Lower lobe of right lung (tissue), 2 donors: Measurements from ENCODE around the gene DDX31. TPM values are rescaled to one million over a fixed set of nuclear protein-coding genes. Genes with fewer than 3 reads are reported as not detected.

Experiments used
- ATAC-seq, 2 donors: fragments of 200-7000 bp; cut with Tn5 transposase; one replicate each; pipeline ENCODE4 v1.9.1; 2020 to 2022; ENCODE audit warnings: mild to moderate bottlenecking in 2 of 2, moderate library complexity in 2 of 2
- DNase-seq: peaks from one replicate; pipeline ENCODE4 v3.0.0-alpha.2; 2020
- H3K27ac ChIP-seq: fragments of 200-600 bp; one replicate; pipeline ENCODE4 v1.8.0; 2022
- H3K27me3 ChIP-seq: fragments of 200-600 bp; one replicate; pipeline ENCODE4 v1.8.0; 2022; ENCODE audit warnings: low read depth
- H3K36me3 ChIP-seq: fragments of 200-600 bp; one replicate; pipeline ENCODE4 v1.8.0; 2022; ENCODE audit warnings: mild to moderate bottlenecking
- H3K4me1 ChIP-seq: fragments of 200-600 bp; one replicate; pipeline ENCODE4 v1.8.0; 2022
- H3K4me3 ChIP-seq: fragments of 200-600 bp; one replicate; pipeline ENCODE4 v1.8.0; 2022; ENCODE audit warnings: mild to moderate bottlenecking
- H3K9me3 ChIP-seq: fragments of 200-600 bp; one replicate; pipeline ENCODE4 v1.8.0; 2022
- CTCF ChIP-seq: fragments of 200-600 bp; IDR thresholded peaks from one replicate; pipeline ENCODE4 v1.8.0; 2022; ENCODE audit warnings: antibody characterized with exemption, mild to moderate bottlenecking
- intact Hi-C: fragments of 100-400 bp; cut with DNase I; formaldehyde crosslinking; loops from one replicate; pipeline ENCODE4 v1.11.0; 2022
- total RNA-seq: library from RNA; stranded (reverse); fragmentation: NEBNext Ultra II Directional; extraction: Animal tissue kit (Norgen Biotek cat#: 25700); gene quantifications from one replicate; pipeline ENCODE4 v1.2.1, GENCODE V29; 2021
- donor health status: DM: no; HTN: yes; CAD: no; lungs with severe emphysema.

The DDX31 gene
- total RNA-seq, 1 donor from 2014 or later, result 14.1 TPM

GRCh38 chr9:132595319-132595718 is 74.5 kb downstream of the DDX31 start:
- H3K36me3 ChIP-seq, result peaks cover 32% of the 10 kb centered on the region
- no peaks in the 10 kb centered on the region for H3K9me3 ChIP-seq
- ATAC-seq (no peak), DNase-seq (no peak)
- no peak overlapping the region for H3K4me3 ChIP-seq
- peaks cover 28% of the 10 kb centered on the region for H3K27me3 ChIP-seq
- no peak for TF ChIP-seq CTCF
- H3K27ac ChIP-seq, result no peak overlapping the region
- no peaks in the 10 kb centered on the region for H3K4me1 ChIP-seq
- intact Hi-C loops, result no loop called here

GRCh38 chr9:132594412-132594811 is 75.4 kb downstream of the DDX31 start:
- no peak for TF ChIP-seq CTCF
- DNase-seq (no peak), ATAC-seq (no peak)
- intact Hi-C loops, result no loop called here
- H3K27me3 ChIP-seq, result peaks cover 37% of the 10 kb centered on the region
- no peak overlapping the region for H3K4me3 ChIP-seq
- H3K4me1 ChIP-seq, result no peaks in the 10 kb centered on the region
- no peak overlapping the region for H3K27ac ChIP-seq
- peaks cover 24% of the 10 kb centered on the region for H3K36me3 ChIP-seq
- H3K9me3 ChIP-seq, result no peaks in the 10 kb centered on the region

GRCh38 chr9:132592451-132592850 is 77.3 kb downstream of the DDX31 start:
- Histone ChIP-seq H3K27me3 (peaks cover 56% of the 10 kb centered on the region), H3K9me3 (no peaks in the 10 kb centered on the region), H3K27ac (no peak overlapping the region), H3K4me1 (no peaks in the 10 kb centered on the region), H3K4me3 (no peak overlapping the region), H3K36me3 (peaks cover 24% of the 10 kb centered on the region)
- intact Hi-C loops, result no loop called here
- no peak for ATAC-seq
- TF ChIP-seq CTCF, result no peak
- no peak for DNase-seq

- Histone ChIP-seq H3K36me3 (peaks cover 20% of the 10 kb centered on the region), H3K4me3 (no peak overlapping the region), H3K27ac (no peak overlapping the region), H3K9me3 (no peaks in the 10 kb centered on the region), H3K4me1 (no peaks in the 10 kb centered on the region), H3K27me3 (peaks cover 62% of the 10 kb centered on the region)
- TF ChIP-seq CTCF, result no peak
- DNase-seq (no peak), ATAC-seq (no peak)
- intact Hi-C loops, result no loop called here
Observed at GRCh38 chr9:132591751-132592314, 78.0 kb downstream of the DDX31 start.

- intact Hi-C loops, result no loop called here
- Histone ChIP-seq H3K4me1 (no peaks in the 10 kb centered on the region), H3K27me3 (peaks cover 68% of the 10 kb centered on the region), H3K36me3 (peaks cover 17% of the 10 kb centered on the region), H3K4me3 (no peak overlapping the region), H3K27ac (no peak overlapping the region), H3K9me3 (no peaks in the 10 kb centered on the region)
- DNase-seq, result no peak
- TF ChIP-seq CTCF, result no peak
- no peak for ATAC-seq
Observed at GRCh38 chr9:132591244-132591643, 78.5 kb downstream of the DDX31 start.
